ENCODE results near the gene PRIM2. TPM values are rescaled to one million over a fixed set of nuclear protein-coding genes. Genes with fewer than 3 reads are reported as not detected.
"Not testable (repeated sequence)": the region's sequence is repeated elsewhere in the genome, so short reads cannot be mapped to it uniquely, and the experiment has no call there.

PRIM2 gene
- total RNA-seq, 1 donor from 2014 or later, result 16.2 TPM

GRCh38 chr6:57362340-57362739 is 44.9 kb downstream of the PRIM2 start:
- not testable (repeated sequence) for H3K9me3 Mint-ChIP-seq (ENCODE audit: unreplicated experiment)

GRCh38 chr6:57365076-57365583 is 47.7 kb downstream of the PRIM2 start:
- not testable (repeated sequence) for H3K9me3 Mint-ChIP-seq (ENCODE audit: unreplicated experiment); H3K27ac Mint-ChIP-seq (ENCODE audit: unreplicated experiment); H3K36me3 Mint-ChIP-seq (ENCODE audit: low read depth, unreplicated experiment); H3K4me1 Mint-ChIP-seq (ENCODE audit: unreplicated experiment); H3K27me3 Mint-ChIP-seq (ENCODE audit: unreplicated experiment); H3K4me3 Mint-ChIP-seq (ENCODE audit: unreplicated experiment); DNase-seq (ENCODE audit: low spot score)

More at GRCh38 chr6:57362340-57362739, 44.9 kb downstream of the PRIM2 start:
- not testable (repeated sequence) for DNase-seq (ENCODE audit: low spot score); H3K36me3 Mint-ChIP-seq (ENCODE audit: low read depth, unreplicated experiment); H3K4me1 Mint-ChIP-seq (ENCODE audit: unreplicated experiment); H3K27ac Mint-ChIP-seq (ENCODE audit: unreplicated experiment); H3K27me3 Mint-ChIP-seq (ENCODE audit: unreplicated experiment); H3K4me3 Mint-ChIP-seq (ENCODE audit: unreplicated experiment)

- DNase-seq (ENCODE audit: low spot score); H3K36me3 Mint-ChIP-seq (ENCODE audit: low read depth, unreplicated experiment); H3K9me3 Mint-ChIP-seq (ENCODE audit: unreplicated experiment); H3K27me3 Mint-ChIP-seq (ENCODE audit: unreplicated experiment); H3K4me3 Mint-ChIP-seq (ENCODE audit: unreplicated experiment); H3K27ac Mint-ChIP-seq (ENCODE audit: unreplicated experiment); H3K4me1 Mint-ChIP-seq (ENCODE audit: unreplicated experiment): not testable (repeated sequence)
Observed at GRCh38 chr6:57368965-57369731, 51.7 kb downstream of the PRIM2 start.

- not testable (repeated sequence) for H3K27me3 Mint-ChIP-seq (ENCODE audit: unreplicated experiment); H3K9me3 Mint-ChIP-seq (ENCODE audit: unreplicated experiment); H3K27ac Mint-ChIP-seq (ENCODE audit: unreplicated experiment); H3K4me3 Mint-ChIP-seq (ENCODE audit: unreplicated experiment); DNase-seq (ENCODE audit: low spot score); H3K36me3 Mint-ChIP-seq (ENCODE audit: low read depth, unreplicated experiment); H3K4me1 Mint-ChIP-seq (ENCODE audit: unreplicated experiment)
Observed at GRCh38 chr6:57371779-57372178, 54.3 kb downstream of the PRIM2 start.

GRCh38 chr6:57374764-57375163 is 57.3 kb downstream of the PRIM2 start:
- H3K4me1 Mint-ChIP-seq (ENCODE audit: unreplicated experiment); H3K4me3 Mint-ChIP-seq (ENCODE audit: unreplicated experiment); H3K27ac Mint-ChIP-seq (ENCODE audit: unreplicated experiment); DNase-seq (ENCODE audit: low spot score); H3K36me3 Mint-ChIP-seq (ENCODE audit: low read depth, unreplicated experiment); H3K27me3 Mint-ChIP-seq (ENCODE audit: unreplicated experiment); H3K9me3 Mint-ChIP-seq (ENCODE audit: unreplicated experiment): not testable (repeated sequence)

GRCh38 chr6:57376083-57376482 is 58.7 kb downstream of the PRIM2 start:
- not testable (repeated sequence) for H3K36me3 Mint-ChIP-seq (ENCODE audit: low read depth, unreplicated experiment); H3K27ac Mint-ChIP-seq (ENCODE audit: unreplicated experiment); H3K9me3 Mint-ChIP-seq (ENCODE audit: unreplicated experiment); H3K27me3 Mint-ChIP-seq (ENCODE audit: unreplicated experiment); H3K4me3 Mint-ChIP-seq (ENCODE audit: unreplicated experiment); DNase-seq (ENCODE audit: low spot score); H3K4me1 Mint-ChIP-seq (ENCODE audit: unreplicated experiment)

GRCh38 chr6:57389038-57389592 is 71.7 kb downstream of the PRIM2 start:
- H3K4me3 Mint-ChIP-seq (ENCODE audit: unreplicated experiment); H3K9me3 Mint-ChIP-seq (ENCODE audit: unreplicated experiment); DNase-seq (ENCODE audit: low spot score); H3K27ac Mint-ChIP-seq (ENCODE audit: unreplicated experiment); H3K36me3 Mint-ChIP-seq (ENCODE audit: low read depth, unreplicated experiment); H3K27me3 Mint-ChIP-seq (ENCODE audit: unreplicated experiment); H3K4me1 Mint-ChIP-seq (ENCODE audit: unreplicated experiment): not testable (repeated sequence)

GRCh38 chr6:57390818-57391217 is 73.4 kb downstream of the PRIM2 start:
- not testable (repeated sequence) for H3K4me1 Mint-ChIP-seq (ENCODE audit: unreplicated experiment); DNase-seq (ENCODE audit: low spot score); H3K27ac Mint-ChIP-seq (ENCODE audit: unreplicated experiment); H3K9me3 Mint-ChIP-seq (ENCODE audit: unreplicated experiment); H3K36me3 Mint-ChIP-seq (ENCODE audit: low read depth, unreplicated experiment); H3K27me3 Mint-ChIP-seq (ENCODE audit: unreplicated experiment); H3K4me3 Mint-ChIP-seq (ENCODE audit: unreplicated experiment)

GRCh38 chr6:57392047-57392446 is 74.6 kb downstream of the PRIM2 start:
- H3K9me3 Mint-ChIP-seq (ENCODE audit: unreplicated experiment); H3K27me3 Mint-ChIP-seq (ENCODE audit: unreplicated experiment); H3K36me3 Mint-ChIP-seq (ENCODE audit: low read depth, unreplicated experiment); H3K4me1 Mint-ChIP-seq (ENCODE audit: unreplicated experiment); H3K4me3 Mint-ChIP-seq (ENCODE audit: unreplicated experiment); H3K27ac Mint-ChIP-seq (ENCODE audit: unreplicated experiment); DNase-seq (ENCODE audit: low spot score): not testable (repeated sequence)

GRCh38 chr6:57419341-57419740 is 101.9 kb downstream of the PRIM2 start:
- not testable (repeated sequence) for H3K36me3 Mint-ChIP-seq (ENCODE audit: low read depth, unreplicated experiment); H3K27ac Mint-ChIP-seq (ENCODE audit: unreplicated experiment); H3K27me3 Mint-ChIP-seq (ENCODE audit: unreplicated experiment); H3K4me3 Mint-ChIP-seq (ENCODE audit: unreplicated experiment); H3K4me1 Mint-ChIP-seq (ENCODE audit: unreplicated experiment); H3K9me3 Mint-ChIP-seq (ENCODE audit: unreplicated experiment); DNase-seq (ENCODE audit: low spot score)
